ENCODE results near the gene IGLON5. TPM values are rescaled to one million over a fixed set of nuclear protein-coding genes. Genes with fewer than 3 reads are reported as not detected.

IGLON5 gene
- total RNA-seq, 1 experiment from 2014 or later, result not detected

DNA sequence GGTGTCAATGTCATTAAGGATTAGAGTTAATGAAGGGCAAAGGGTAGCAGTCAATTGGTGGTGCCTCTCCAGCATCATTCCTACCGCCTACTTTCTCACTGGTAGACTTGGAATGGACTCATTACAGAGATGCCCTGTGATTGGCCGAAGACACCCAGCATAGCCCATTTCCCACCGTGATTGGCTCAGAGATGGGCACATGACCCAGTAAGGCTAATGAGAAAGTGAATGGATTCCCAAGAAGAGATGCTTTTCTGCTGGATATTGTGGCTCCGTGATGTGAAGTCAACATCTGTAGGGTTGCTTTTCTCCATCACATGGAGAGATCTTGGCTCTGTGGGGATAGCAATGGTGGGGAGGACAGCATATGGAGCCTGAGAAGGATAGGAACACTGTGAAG is 18.9 kb downstream of the IGLON5 start:
- Mint-ChIP-seq H3K27ac (ENCODE audit: unreplicated experiment) (no peak overlapping the region), H3K27me3 (ENCODE audit: unreplicated experiment) (peaks cover 32% of the 10 kb centered on the region), H3K36me3 (ENCODE audit: insufficient read depth, unreplicated experiment) (peaks cover 4% of the 10 kb centered on the region), H3K4me1 (ENCODE audit: low read depth, unreplicated experiment) (peaks cover 8% of the 10 kb centered on the region), H3K9me3 (ENCODE audit: low read depth, unreplicated experiment) (peaks cover 6% of the 10 kb centered on the region), H3K4me3 (ENCODE audit: low read depth, unreplicated experiment) (no peak overlapping the region)
- CTCF ChIA-PET, result no interaction called here
- intact Hi-C loops (cut with micrococcal nuclease; ENCODE audit: unreplicated experiment), result no loop called here
- no peak for DNase-seq
- BruUV-seq (replicated peaks), result no TSS peak
- TF ChIP-seq, protein P1, sequence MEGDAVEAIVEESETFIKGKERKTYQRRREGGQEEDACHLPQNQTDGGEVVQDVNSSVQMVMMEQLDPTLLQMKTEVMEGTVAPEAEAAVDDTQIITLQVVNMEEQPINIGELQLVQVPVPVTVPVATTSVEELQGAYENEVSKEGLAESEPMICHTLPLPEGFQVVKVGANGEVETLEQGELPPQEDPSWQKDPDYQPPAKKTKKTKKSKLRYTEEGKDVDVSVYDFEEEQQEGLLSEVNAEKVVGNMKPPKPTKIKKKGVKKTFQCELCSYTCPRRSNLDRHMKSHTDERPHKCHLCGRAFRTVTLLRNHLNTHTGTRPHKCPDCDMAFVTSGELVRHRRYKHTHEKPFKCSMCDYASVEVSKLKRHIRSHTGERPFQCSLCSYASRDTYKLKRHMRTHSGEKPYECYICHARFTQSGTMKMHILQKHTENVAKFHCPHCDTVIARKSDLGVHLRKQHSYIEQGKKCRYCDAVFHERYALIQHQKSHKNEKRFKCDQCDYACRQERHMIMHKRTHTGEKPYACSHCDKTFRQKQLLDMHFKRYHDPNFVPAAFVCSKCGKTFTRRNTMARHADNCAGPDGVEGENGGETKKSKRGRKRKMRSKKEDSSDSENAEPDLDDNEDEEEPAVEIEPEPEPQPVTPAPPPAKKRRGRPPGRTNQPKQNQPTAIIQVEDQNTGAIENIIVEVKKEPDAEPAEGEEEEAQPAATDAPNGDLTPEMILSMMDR (IDR thresholded peaks at IDR 0.05; ENCODE audit: unreplicated experiment), result no peak

- H3K4me1 Mint-ChIP-seq (ENCODE audit: low read depth, unreplicated experiment), result peaks cover 8% of the 10 kb centered on the region
- H3K27me3 Mint-ChIP-seq (ENCODE audit: unreplicated experiment), result peaks cover 23% of the 10 kb centered on the region
- peaks cover 6% of the 10 kb centered on the region for H3K9me3 Mint-ChIP-seq (ENCODE audit: low read depth, unreplicated experiment)
- DNase-seq, result no peak
- H3K36me3 Mint-ChIP-seq (ENCODE audit: insufficient read depth, unreplicated experiment), result peaks cover 4% of the 10 kb centered on the region
- intact Hi-C loops (cut with micrococcal nuclease; ENCODE audit: unreplicated experiment), result no loop called here
- no TSS peak for BruUV-seq (replicated peaks)
- no peak overlapping the region for H3K4me3 Mint-ChIP-seq (ENCODE audit: low read depth, unreplicated experiment)
- no peak overlapping the region for H3K27ac Mint-ChIP-seq (ENCODE audit: unreplicated experiment)
- CTCF ChIA-PET, result no interaction called here
- TF ChIP-seq, protein P1 (IDR thresholded peaks at IDR 0.05; ENCODE audit: unreplicated experiment), result no peak
These were observed 19.7 kb downstream of the IGLON5 start for GRCh38 chr19:51331193-51331592.

- CTCF ChIA-PET, result no interaction called here
- no peak overlapping the region for H3K4me3 Mint-ChIP-seq (ENCODE audit: low read depth, unreplicated experiment)
- peaks cover 4% of the 10 kb centered on the region for H3K36me3 Mint-ChIP-seq (ENCODE audit: insufficient read depth, unreplicated experiment)
- peaks cover 8% of the 10 kb centered on the region for H3K4me1 Mint-ChIP-seq (ENCODE audit: low read depth, unreplicated experiment)
- peaks cover 6% of the 10 kb centered on the region for H3K9me3 Mint-ChIP-seq (ENCODE audit: low read depth, unreplicated experiment)
- no peak overlapping the region for H3K27ac Mint-ChIP-seq (ENCODE audit: unreplicated experiment)
- intact Hi-C loops (cut with micrococcal nuclease; ENCODE audit: unreplicated experiment), result no loop called here
- H3K27me3 Mint-ChIP-seq (ENCODE audit: unreplicated experiment), result peaks cover 18% of the 10 kb centered on the region
- TF ChIP-seq, protein P1 (IDR thresholded peaks at IDR 0.05; ENCODE audit: unreplicated experiment), result no peak
- no TSS peak for BruUV-seq (replicated peaks)
- DNase-seq, result no peak
These were observed 20.3 kb downstream of the IGLON5 start for GRCh38 chr19:51331716-51332115.

- peaks cover 5% of the 10 kb centered on the region for H3K36me3 Mint-ChIP-seq (ENCODE audit: insufficient read depth, unreplicated experiment)
- no TSS peak for BruUV-seq (replicated peaks)
- no peak for DNase-seq
- CTCF ChIA-PET, result no interaction called here
- intact Hi-C loops (cut with micrococcal nuclease; ENCODE audit: unreplicated experiment), result no loop called here
- no peak overlapping the region for H3K4me3 Mint-ChIP-seq (ENCODE audit: low read depth, unreplicated experiment)
- no peaks in the 10 kb centered on the region for H3K27me3 Mint-ChIP-seq (ENCODE audit: unreplicated experiment)
- H3K4me1 Mint-ChIP-seq (ENCODE audit: low read depth, unreplicated experiment), result no peaks in the 10 kb centered on the region
- peaks cover 6% of the 10 kb centered on the region for H3K9me3 Mint-ChIP-seq (ENCODE audit: low read depth, unreplicated experiment)
- no peak overlapping the region for H3K27ac Mint-ChIP-seq (ENCODE audit: unreplicated experiment)
- TF ChIP-seq, protein P1 (IDR thresholded peaks at IDR 0.05; ENCODE audit: unreplicated experiment), result no peak
These were observed 22.5 kb downstream of the IGLON5 start for GRCh38 chr19:51333836-51334460.

All from Calu3 (cell line).